GM15510 (cell line): ENCODE results near the gene KLHL30.

Experiments used
- POLR2A ChIP-seq: IDR thresholded peaks from 3 replicates; pipeline ENCODE4 v1.6.1; 2011; ENCODE audit warnings: borderline replicate concordance; ENCODE audit not compliant: insufficient read length; ENCODE audit errors: extremely low read depth

The KLHL30 gene

GRCh38 chr2:238174291-238174690 is 35.8 kb downstream of the KLHL30 start:
- TF ChIP-seq POLR2A: no peak

GRCh38 chr2:238174701-238175100 is 36.2 kb downstream of the KLHL30 start:
- no peak for TF ChIP-seq POLR2A

GRCh38 chr2:238176613-238177012 is 38.1 kb downstream of the KLHL30 start:
- TF ChIP-seq POLR2A: no peak

- TF ChIP-seq POLR2A: no peak
These were observed 42.1 kb downstream of the KLHL30 start for GRCh38 chr2:238180554-238180953.

GRCh38 chr2:238182362-238182761 is 43.9 kb downstream of the KLHL30 start:
- TF ChIP-seq POLR2A: no peak

- no peak for TF ChIP-seq POLR2A
These were observed 45.4 kb downstream of the KLHL30 start for GRCh38 chr2:238183821-238184220.

GRCh38 chr2:238187618-238188548 is 49.4 kb downstream of the KLHL30 start:
- no peak for TF ChIP-seq POLR2A

GRCh38 chr2:238190445-238190844 is 52.0 kb downstream of the KLHL30 start:
- no peak for TF ChIP-seq POLR2A
